Nucleus accumbens (tissue), 56 donors: ENCODE measurements around the gene ADGRV1.
A peak's percentile ranks its signal among the peaks of the same experiment; 100 is the strongest.

Experiments
- DNase-seq, 56 donors: peaks; one replicate each; lab custom pipeline; 2025; lab: John Stamatoyannopoulos, UW

ADGRV1 gene

DNA sequence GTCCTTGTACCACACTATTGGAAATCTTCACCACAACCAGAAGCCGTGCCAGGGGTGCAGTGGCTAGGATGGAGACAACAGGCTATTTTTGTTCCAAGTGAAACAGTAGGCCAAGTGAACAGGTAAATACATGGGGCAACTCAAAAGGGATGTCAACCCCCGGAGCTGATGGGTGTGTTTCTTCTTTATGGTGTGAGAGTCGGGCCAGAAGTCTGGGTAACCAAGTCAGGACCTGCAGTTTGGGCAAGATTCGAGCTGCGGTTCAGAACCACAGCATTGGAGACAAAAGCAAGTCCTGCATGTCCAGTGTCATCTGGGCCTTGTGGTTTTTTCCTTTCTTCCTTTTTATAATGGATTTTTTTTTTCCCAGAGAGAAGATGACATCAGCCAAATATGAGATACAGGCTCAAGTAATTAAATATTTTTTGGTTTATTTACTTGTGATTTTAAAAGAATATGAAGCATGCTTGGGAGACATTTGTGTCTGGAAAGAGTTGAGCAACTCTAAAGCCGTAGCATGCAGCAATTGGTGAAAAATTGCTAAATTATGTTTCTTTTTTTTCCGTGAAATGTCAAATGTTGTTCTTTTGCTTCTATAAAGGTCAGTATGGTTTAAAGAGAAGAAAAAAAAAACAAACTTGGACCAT is 562.9 kb downstream of the ADGRV1 start:
- no peak for DNase-seq

DNA sequence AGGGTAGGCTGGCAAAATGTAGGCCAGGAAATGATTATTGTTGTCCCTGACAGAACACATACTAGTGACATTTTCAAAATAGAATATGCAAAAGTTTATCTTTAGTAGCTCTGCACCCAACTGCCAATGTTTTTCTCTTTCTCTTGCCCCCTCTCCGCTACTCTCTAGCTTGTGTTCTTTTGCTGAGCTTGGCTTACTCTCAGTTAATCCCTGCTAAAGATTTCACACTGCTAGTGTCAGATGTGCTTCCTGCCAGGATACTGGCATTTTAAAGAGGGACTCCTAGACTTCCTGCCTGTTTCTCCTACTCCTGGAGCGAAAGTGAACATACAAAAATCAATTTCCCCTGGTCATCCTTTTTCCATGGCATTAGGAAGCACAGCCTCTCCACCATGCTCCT is 564.1 kb downstream of the ADGRV1 start:
- DNase-seq = no peak

DNA sequence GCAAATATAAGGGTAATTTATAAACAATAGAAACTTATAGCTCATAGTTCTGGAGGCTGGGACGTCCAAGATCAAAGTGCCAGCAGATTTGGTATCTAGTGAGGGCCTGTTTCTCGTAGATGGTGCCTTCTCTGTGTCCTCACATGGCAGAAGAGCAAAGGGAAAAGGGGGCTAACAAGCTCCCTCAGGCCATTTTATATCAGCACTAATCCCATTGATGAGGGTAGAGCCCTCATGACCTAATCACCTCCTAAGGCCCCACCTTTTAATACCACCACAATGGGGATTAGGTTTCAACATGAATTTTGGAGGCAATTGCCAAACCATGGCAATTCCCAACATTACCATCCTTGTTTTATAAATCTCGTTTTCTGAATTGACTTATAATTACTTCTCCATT is 564.7 kb downstream of the ADGRV1 start:
- DNase-seq = no peak

DNA sequence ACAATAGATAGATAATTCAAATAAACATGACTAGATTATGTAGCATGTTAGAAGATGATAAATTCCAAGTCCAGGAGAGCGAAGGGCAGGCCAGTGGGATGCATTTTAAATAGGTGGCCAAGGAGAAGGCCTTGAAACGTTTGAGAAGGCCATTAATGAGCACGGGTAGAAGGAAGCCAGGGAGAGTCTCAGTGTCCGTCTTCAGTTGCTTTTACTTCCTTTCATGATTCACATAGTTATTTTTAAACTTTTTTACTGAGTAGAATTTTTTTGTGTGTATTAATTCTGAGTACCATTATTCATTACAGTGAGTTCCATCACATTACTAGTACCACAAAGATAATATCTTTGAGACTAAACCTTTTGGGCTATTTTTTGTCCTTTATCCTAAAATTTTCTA is 565.3 kb downstream of the ADGRV1 start:
- DNase-seq = no peak

DNA sequence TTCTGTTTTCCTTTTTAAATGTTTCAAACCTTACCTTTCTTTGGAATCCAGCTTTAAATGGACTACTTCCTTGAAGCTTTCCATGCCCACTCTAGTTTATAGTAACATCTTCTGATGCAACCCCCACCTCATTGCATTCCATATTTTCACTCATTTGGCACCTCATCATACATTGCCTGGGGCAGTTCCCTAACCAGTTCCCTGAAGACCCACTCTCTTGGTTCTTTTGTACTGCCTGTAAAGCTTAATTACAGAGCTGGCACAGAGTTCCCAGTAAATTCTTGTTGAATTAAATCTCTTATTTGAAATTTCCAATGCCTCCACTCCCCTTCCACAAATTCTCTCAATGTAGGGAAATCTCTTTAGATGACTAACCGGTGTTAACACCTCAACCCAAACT is 567.3 kb downstream of the ADGRV1 start:
- no peak for DNase-seq

DNA sequence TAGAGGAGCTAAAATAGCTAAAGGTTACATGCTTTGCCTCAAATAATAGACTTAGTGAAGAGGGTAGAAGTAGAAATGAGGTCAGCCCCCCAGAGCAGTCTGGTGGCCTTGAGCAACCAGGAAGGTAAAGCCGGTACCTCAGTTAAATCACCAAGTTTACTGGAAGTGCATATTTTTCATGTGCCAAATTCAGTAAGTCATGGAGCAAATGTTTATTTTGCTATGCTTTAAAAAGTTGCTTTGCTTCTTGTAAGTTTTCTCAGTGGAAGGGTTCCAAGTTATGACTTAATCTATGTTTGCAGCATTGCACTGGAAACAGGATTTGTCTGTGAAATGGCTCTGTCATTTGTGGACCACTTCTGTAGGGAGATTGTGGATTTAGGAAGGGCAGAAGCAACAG is 567.9 kb downstream of the ADGRV1 start:
- DNase-seq = no peak

DNA sequence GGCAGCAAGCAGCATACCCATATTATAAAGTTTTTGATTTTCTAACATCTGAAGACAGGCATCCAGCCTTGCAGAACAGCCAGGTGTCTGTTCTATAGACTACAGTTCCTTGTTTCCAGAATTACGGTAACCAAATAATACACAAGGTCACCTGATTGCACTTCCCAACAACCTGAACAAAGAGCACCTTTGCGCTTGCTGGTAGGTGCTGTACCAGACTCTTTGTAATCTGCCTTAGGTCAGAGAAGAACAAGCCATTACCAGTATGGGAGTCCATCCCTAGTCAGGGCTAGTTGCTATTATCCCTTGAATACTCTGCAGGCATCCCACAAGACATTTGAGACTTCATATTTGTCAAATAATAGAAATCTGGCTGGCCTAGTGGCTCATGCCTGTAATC is 568.3 kb downstream of the ADGRV1 start:
- no peak for DNase-seq

DNA sequence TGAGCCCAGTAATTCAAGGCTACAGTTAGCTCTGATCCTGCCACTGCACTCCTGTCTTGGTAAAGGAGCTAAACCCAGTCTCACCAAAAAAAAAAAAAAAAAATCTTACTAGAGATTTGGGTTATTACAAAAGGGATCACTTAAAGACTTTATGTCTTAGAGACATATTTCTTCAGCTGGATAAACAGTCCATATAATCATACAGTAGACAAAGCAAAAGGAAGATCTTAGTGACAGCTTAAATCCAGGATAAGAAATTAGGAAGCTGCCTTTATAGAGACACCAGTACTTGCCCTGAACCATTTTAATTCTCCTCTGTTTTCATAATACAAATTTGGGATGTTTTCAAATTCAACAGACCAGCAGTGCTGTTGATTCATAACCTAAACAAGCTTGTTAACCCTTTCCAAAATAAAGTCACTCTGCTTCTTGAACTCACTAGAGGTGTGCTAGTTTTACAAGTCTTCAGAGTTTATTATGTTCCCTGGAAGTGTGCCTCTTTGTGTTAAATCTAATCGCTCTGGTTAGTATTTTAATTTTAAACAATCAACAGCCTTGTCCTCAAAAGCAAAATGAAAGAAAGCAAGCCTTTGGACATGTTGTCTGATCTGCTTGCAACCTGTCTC is 569.0 kb downstream of the ADGRV1 start:
- DNase-seq = no peak

DNA sequence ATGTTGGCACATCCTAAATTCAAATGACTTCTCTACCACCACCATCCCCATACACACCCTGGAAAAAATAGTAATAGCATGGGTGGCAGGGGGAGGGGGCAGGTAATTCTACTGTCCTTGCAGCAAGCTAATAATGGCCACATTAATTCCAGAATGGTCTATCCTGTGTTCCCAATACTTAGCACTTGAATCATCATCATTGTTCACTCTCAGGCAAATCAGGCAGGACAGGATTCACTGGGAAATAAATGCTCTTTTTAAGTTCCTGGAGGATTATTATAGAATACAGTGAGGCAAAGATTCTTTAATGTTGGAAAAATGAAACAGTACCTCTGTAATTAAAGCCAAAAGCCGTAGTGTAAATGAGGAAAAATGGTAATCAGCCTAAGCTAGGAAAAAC is 570.0 kb downstream of the ADGRV1 start:
- DNase-seq = no peak

DNA sequence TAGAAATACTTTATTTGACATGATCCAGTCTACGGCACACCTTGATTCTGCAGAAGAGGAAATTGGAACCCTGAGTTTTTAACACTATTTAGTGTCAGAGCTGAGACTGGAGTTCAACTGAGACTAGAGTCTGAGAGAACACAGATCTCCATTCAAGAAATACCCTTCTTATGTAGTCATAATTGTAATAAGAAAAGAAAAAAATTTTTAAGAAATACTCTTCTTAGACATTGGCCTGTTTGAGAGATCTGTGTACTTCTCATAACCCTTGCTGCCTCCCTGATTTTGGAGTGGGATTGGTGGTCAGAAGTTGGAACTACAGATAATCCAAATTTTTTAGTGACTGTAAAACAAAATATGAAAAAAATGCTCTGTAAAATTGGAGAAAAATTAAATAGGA is 571.2 kb downstream of the ADGRV1 start:
- DNase-seq = no peak

DNA sequence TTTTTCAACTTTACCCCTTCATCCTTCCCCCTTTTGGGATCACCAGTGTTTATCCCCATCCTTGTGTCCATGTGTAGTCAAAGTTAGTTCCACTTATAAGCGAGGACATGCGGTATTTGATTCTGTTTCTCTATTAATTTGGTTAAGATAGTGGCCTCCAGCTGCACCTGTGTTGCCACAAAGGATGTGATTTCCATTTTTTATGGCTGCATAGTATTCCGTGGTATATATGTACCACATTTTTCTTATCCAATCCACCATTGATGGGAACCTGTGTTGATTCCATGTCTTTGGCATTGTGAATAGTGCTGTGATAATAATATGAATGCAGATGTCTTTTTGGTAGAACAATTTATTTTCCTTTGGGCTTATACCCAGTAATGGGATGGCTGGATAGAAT is 572.2 kb downstream of the ADGRV1 start:
- no peak for DNase-seq

DNA sequence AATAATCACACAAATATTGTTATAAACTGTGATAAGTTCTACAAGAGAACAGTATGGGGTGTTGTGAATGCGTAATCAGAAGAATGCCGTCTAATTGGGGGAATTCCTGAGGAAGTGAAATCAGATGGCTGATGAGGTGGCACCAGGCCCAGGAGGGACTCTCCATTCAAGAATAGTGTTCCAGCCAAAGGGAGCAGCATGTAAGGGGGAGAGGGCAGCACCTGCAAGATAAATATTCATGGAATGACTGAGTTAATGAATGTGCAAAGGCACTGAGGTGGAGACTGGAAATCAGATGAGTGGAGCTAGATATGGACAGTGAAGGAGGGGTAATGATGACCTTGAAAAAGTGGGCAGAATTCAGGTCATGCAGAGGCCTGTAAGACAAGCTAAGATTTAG is 574.0 kb downstream of the ADGRV1 start:
- DNase-seq = no peak

DNA sequence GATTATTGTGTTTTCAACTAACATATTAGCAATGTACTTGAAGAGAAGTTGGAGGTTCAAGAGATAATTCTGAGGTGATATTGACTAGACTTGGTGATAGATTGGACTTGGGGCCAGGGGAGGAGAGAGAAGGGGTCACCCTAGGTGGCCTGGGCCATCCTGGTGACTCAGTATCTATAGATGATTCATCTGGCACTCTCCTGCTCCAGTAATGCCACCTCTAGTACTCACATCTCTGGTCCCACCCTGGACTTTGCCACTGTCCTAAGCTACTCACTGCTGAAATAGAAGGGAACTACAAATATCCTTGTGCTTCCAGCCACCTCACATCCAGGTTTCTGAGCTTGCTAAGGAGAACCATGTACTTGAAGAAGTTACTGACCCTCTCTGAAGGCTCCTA is 574.6 kb downstream of the ADGRV1 start:
- DNase-seq = no peak

DNA sequence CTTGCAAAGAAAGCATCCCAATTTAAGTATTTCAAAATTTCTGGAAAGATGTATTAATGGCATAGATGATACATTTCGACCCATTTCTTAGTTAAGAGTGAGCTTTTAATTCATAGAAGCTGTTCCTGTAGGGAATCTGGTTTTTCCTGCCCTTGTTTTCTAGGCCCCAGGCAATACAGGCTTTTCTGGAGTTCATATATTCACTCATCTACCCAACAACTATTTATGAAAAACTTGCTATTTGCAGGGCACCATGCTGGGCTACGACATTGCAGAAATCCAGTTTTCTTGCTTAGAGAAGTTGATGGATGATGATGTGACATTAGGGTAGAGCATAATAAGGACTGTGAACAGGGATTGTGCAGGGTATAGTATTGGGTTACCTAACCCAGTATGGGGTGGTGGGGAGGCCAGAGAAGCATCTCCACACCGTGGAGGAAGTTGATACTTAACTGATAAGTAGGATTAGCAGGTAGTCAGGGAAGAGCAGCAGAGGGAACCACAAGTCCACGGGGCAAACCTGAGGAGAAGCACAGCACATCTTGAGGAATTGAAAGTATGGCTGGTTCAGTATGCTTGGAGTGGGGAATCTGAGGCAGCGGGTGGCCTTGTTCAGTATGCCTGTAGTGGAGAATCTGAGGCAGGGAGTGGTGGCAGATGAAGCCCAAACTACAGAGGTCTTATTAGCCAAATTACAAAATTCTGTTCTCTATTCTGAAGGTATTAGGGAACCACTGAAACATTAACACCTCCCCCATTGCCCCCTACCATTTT is 577.1 kb downstream of the ADGRV1 start:
- DNase-seq = no peak

DNA sequence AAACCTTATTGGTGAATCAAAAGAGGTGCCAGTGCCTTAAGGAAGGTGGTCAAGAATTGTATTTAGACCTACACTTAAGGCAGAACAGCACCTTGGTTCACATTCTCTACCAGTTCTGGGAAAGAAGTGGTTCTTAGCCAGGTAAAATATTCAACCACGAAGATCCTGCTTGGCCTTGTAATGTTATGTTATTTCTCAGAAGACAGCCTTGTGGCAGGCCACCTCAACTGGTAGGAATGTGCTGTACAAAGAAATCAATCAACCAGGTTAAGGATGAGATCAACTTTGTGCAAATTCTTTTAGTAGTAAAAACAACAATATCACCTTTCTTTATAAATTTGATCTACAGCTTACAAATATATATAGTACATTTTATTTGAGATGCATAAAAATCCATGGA is 577.7 kb downstream of the ADGRV1 start:
- DNase-seq = no peak

DNA sequence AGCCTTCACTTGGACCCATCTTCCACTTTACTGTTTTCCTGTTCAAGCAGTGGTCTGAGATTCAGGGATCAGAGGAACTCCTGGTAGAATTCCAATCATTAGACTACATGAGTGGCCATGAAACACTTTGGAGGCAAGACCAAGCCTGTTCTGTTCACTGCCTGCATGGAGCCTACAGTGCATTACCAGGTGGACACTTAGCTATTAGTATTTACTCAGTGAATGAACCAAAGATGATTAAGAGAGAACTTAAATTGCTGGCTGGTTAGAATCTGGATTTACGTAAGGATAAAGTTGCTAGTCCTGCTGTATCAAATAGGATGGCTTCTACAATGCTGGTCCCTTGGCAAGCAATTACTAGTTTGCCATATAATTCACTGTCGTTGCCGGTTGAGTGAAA is 579.0 kb downstream of the ADGRV1 start:
- no peak for DNase-seq

DNA sequence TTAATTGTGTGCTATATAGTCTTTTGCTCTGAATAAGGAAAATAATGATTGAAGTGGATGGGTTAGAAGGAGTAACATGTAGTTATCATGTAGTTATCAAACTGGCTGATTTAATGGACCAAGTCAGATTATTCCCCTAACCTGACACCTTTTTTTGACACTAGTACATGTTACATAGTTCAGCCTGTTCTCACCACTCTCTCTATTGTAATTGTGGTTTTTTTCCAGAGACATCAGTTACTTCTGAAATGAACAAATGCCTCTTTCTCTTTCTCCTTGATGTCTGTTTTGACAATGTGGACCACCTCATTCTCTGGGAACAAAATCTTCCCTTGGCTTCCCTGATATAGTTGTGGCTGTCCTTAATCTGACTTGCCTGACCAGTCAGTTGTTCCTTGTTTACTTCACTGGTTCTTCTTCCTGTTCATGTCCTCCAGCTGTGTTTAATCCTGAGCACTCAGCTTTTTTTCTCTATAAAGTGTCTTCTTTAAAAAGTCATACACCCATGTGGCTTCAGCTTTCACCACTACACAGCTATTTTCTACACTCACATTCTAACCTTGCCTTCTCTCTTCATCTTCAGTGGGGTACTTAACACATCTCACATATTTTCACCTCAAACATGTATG is 581.1 kb downstream of the ADGRV1 start:
- no peak for DNase-seq

DNA sequence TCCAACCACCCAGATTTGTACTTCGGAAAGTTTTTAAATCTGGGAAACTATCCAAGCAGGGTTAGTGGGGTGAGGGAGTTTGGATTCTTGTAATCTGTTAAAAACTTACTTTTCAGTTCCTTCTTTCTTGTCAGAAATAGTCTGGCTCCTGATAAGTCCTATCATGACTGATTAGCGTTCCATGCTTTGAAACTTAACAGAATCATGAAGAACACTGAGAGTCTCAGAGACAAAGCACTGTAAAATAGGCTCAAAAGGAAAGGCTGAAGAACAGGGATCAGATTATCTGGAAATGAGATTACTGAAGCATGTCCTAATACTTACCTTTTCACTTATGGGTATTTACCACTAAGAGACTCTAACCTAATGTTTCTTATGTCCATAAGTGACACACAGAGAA is 582.1 kb downstream of the ADGRV1 start:
- DNase-seq = no peak

DNA sequence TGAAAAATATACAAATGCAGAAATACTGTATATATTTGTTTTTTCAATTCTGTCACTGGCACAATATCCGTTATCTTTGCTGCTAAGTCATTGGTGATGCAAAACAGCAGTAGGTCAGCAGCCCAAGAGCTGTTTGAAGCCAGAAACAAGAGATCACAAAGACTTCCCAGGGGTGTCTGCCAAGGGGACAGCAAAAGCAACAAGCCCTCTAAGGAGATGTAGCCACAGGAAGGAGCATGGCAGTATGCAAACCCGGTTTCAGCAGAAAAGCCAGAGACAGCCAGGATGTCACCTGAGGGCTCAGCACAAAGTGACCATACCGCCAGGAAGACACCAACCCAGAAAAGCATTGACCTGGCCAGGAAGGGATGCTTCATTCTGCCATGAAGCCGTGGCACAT is 583.0 kb downstream of the ADGRV1 start:
- DNase-seq = no peak

DNA sequence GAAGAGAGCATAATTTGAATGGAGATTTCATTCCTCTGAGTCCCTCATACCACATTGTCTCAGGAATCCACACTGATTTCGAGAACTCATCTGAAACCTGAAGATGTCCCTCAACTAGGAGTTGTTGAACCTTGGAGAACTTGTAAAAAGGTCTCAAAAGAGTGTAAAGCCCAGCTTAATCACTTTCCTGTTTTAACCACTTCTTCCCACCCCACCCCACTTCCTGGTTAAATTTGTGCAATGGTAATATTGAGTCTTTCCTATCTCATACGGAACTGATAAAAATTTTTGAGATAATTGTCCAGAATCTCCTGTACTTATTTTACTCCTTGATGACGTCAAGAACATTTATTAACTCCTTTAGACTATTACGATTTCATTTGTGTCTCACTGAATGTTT is 583.8 kb downstream of the ADGRV1 start:
- no peak for DNase-seq

DNA sequence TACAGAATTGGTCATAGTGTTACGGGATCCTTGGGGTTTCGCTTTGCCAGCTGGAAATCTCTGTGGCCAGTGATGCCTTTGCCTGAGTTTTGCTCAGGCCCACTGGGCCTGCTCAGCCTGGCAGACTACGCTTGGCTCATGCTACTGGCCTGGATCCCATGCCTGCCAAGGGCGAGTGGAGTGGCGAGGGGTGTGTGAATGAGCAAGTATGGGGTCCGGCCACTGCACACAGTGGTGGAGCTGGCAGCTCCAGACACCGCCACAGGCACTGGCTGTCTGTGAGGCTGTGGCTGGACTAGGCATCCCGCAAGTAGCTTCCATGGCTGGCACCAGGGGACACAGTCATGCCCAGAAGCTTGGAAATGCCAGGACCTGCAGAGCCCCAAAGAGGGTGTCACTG is 584.2 kb downstream of the ADGRV1 start:
- DNase-seq = peak in 36 of 56 donors; percentile 1 to 70 (median 24)

DNA sequence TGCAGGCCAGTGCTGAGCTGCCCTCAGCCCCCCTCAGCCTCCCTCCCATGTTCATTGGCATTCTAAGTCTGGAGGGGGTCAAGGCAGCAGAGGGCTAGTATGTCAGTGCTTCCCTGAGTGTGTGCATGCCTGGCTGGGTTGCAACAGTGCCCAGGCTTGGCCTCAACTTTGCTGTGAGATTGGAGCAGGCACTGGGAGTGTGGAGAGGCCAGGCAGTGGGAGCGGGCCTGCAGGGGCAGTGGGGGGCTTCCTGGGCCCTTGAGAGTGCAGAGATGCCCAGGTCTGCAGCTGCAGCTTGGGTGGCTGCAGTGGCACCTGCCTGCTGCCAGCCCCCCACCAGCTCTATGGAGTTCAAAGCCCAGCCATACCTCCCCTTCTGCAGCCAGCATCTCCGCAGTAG is 585.2 kb downstream of the ADGRV1 start:
- no peak for DNase-seq
